Progenitor cell of endocrine pancreas (in vitro differentiated cells): Measurements from ENCODE around the gene BCAS3. TPM values are rescaled to one million over a fixed set of nuclear protein-coding genes. Genes with fewer than 3 reads are reported as not detected.

Experiments used
- DNase-seq: peaks from one replicate; pipeline ENCODE4 v3.0.0; 2021; ENCODE audit warnings: low spot score; ENCODE audit not compliant: unreplicated experiment
- H3K27ac Mint-ChIP-seq: 2 replicates; pipeline ENCODE4 v1.8.0; 2021; ENCODE audit warnings: mild to moderate bottlenecking, moderate library complexity, mixed read lengths
- H3K27me3 Mint-ChIP-seq: 2 replicates; pipeline ENCODE4 v1.8.0; 2021; ENCODE audit warnings: mixed read lengths
- H3K36me3 Mint-ChIP-seq: 2 replicates; pipeline ENCODE4 v1.8.0; 2022; ENCODE audit warnings: mixed read lengths; ENCODE audit not compliant: insufficient read depth
- H3K4me1 Mint-ChIP-seq: 2 replicates; pipeline ENCODE4 v1.8.0; 2021; ENCODE audit warnings: low read depth, mixed read lengths
- H3K4me3 Mint-ChIP-seq: 2 replicates; pipeline ENCODE4 v1.8.0; 2021; ENCODE audit warnings: low read depth, mild to moderate bottlenecking, moderate library complexity, mixed read lengths
- H3K9me3 Mint-ChIP-seq: 2 replicates; pipeline ENCODE4 v1.8.0; 2021; ENCODE audit warnings: low read depth, mixed read lengths
- CTCF ChIP-seq: fragments of 200-600 bp; sonication (generic); IDR thresholded peaks from one replicate; pipeline ENCODE4 v1.5.0; 2021; ENCODE audit warnings: antibody characterized with exemption, mild to moderate bottlenecking; ENCODE audit not compliant: unreplicated experiment
- total RNA-seq: library from RNA; stranded (reverse); gene quantifications from 2 replicates; pipeline ENCODE4 v1.2.1, GENCODE V29; 2021

The BCAS3 gene
- total RNA-seq, 1 donor from 2014 or later, result 36.1 TPM

- Mint-ChIP-seq H3K9me3 (no peaks in the 10 kb centered on the region), H3K27me3 (no peaks in the 10 kb centered on the region), H3K4me1 (no peaks in the 10 kb centered on the region), H3K27ac (no peak overlapping the region), H3K36me3 (peaks cover 11% of the 10 kb centered on the region), H3K4me3 (no peak overlapping the region)
- TF ChIP-seq CTCF, result no peak
- no peak for DNase-seq
These were observed 35.0 kb downstream of the BCAS3 start for GRCh38 chr17:60712675-60713074.

- no peaks in the 10 kb centered on the region for H3K27me3 Mint-ChIP-seq
- no peak for DNase-seq
- H3K4me3 Mint-ChIP-seq, result no peak overlapping the region
- TF ChIP-seq CTCF, result no peak
- no peaks in the 10 kb centered on the region for H3K4me1 Mint-ChIP-seq
- H3K27ac Mint-ChIP-seq, result no peak overlapping the region
- H3K36me3 Mint-ChIP-seq, result peaks cover 11% of the 10 kb centered on the region
- no peaks in the 10 kb centered on the region for H3K9me3 Mint-ChIP-seq
These were observed 36.0 kb downstream of the BCAS3 start for GRCh38 chr17:60713608-60714007.

- Mint-ChIP-seq H3K4me1 (no peaks in the 10 kb centered on the region), H3K27ac (no peak overlapping the region), H3K9me3 (no peaks in the 10 kb centered on the region), H3K27me3 (no peaks in the 10 kb centered on the region), H3K36me3 (no peaks in the 10 kb centered on the region), H3K4me3 (no peak overlapping the region)
- no peak for TF ChIP-seq CTCF
- DNase-seq, result no peak
These were observed 39.1 kb downstream of the BCAS3 start for GRCh38 chr17:60716766-60717165.

- no peak overlapping the region for H3K4me3 Mint-ChIP-seq
- H3K36me3 Mint-ChIP-seq, result no peaks in the 10 kb centered on the region
- DNase-seq, result no peak
- no peaks in the 10 kb centered on the region for H3K9me3 Mint-ChIP-seq
- H3K4me1 Mint-ChIP-seq, result no peaks in the 10 kb centered on the region
- TF ChIP-seq CTCF, result no peak
- no peaks in the 10 kb centered on the region for H3K27me3 Mint-ChIP-seq
- no peak overlapping the region for H3K27ac Mint-ChIP-seq
These were observed 40.2 kb downstream of the BCAS3 start for GRCh38 chr17:60717814-60718213.

GRCh38 chr17:60720763-60721531 is 43.3 kb downstream of the BCAS3 start:
- Mint-ChIP-seq H3K27ac (no peak overlapping the region), H3K4me3 (no peak overlapping the region), H3K9me3 (no peaks in the 10 kb centered on the region), H3K4me1 (no peaks in the 10 kb centered on the region), H3K36me3 (peaks cover 1% of the 10 kb centered on the region), H3K27me3 (no peaks in the 10 kb centered on the region)
- TF ChIP-seq CTCF, result peak; percentile 92
- DNase-seq, result peak; percentile 20
